Measurements from ENCODE around the gene SEM1. TPM values are rescaled to one million over a fixed set of nuclear protein-coding genes. Genes with fewer than 3 reads are reported as not detected.

The SEM1 gene
- total and polyA plus RNA-seq, 2 donors (not counting 3 experiments of a cell fraction or from before 2014, with no cell fraction given): 16.7 to 81.6 TPM

- H3K9ac ChIP-seq (replicated peaks; ENCODE audit: extremely low read depth, insufficient read depth, low read length): no peak overlapping the region
- peaks cover 2 to 3% of the 10 kb centered on the region in 2 experiments for H3K36me3 ChIP-seq (ENCODE audit: control insufficient read depth in 2 of 2, extremely low read depth in 1 of 2, insufficient read depth in 2 of 2, low read length in 2 of 2)
Measured at GRCh38 chr7:96707901-96708774, 1.5 kb downstream of the SEM1 start.

More at GRCh38 chr7:96707901-96708774, 1.5 kb downstream of the SEM1 start:
- CTCF ChIA-PET: interaction anchor here (1.5 kb wide), 1 partner anchor 619 kb away, joined by 3 read pairs; no protein-coding TSS in a partner anchor
- intact Hi-C loops (cut with micrococcal nuclease) (loop anchor here (2.0 to 10.0 kb wide), 5 partner anchors 49 to 793 kb away; partner anchors contain the start of gene SLC25A13), dilution Hi-C loops (cut with MboI; ENCODE audit: extremely low pct_ligation_motif_present, low sequenced_read_pairs) (no loop called here)
- peaks cover 15% of the 10 kb centered on the region for H3K4me1 ChIP-seq (ENCODE audit: control insufficient read depth, extremely low read depth, insufficient read depth, low read length)
- peaks cover 0 to under 1% of the 10 kb centered on the region in 2 experiments for H3K27me3 ChIP-seq (ENCODE audit: control insufficient read depth in 2 of 2, insufficient read depth in 2 of 2, low read length in 2 of 2)
- H3K4me3 ChIP-seq (replicated peaks in 1 of 3; ENCODE audit: insufficient read depth in 1 of 3, low read depth in 1 of 3, low read length in 3 of 3): peak overlapping the region in 1 of 3 experiments; percentile 98
- H4K20me1 ChIP-seq (replicated peaks; ENCODE audit: control insufficient read depth, extremely low read depth, insufficient read depth, low read length): peaks cover 6% of the 10 kb centered on the region
- peak overlapping the region; percentile 95 for H3K4me2 ChIP-seq (ENCODE audit: insufficient read depth, low read length)
- no peak for FAIRE-seq
- BruUV-seq (replicated peaks): no TSS peak
- no peak overlapping the region for H2AFZ ChIP-seq (ENCODE audit: low read depth, low read length)
- no peak overlapping the region for H3K27ac ChIP-seq (ENCODE audit: insufficient read depth, low read depth, low read length)
- no peak for DNase-seq (ENCODE audit: low read depth, low spot score)
- POLR2A ChIA-PET: interaction anchor here (1.4 kb wide), 1 partner anchor 33 kb away, joined by 3 read pairs; no protein-coding TSS in a partner anchor
- peaks cover 58% of the 10 kb centered on the region for H3K79me2 ChIP-seq (ENCODE audit: control insufficient read depth, insufficient read depth, low read length)
- H3K9me3 ChIP-seq (replicated peaks; ENCODE audit: control insufficient read depth, insufficient read depth, low read length): peaks cover 2% of the 10 kb centered on the region
- H3K9me1 ChIP-seq (replicated peaks; ENCODE audit: control insufficient read depth, extremely low read depth, insufficient read depth, low read length): no peaks in the 10 kb centered on the region
- TF ChIP-seq JUN (IDR thresholded peaks at IDR 0.05; ENCODE audit: borderline replicate concordance, insufficient read depth, insufficient read length, low read depth) (no peak), EZH2 (IDR thresholded peaks at IDR 0.05; ENCODE audit: borderline replicate concordance, low read depth, low read length, severe bottlenecking) (no peak), FOS (IDR thresholded peaks at IDR 0.05; ENCODE audit: borderline replicate concordance, insufficient read depth, low read length) (no peak), POLR2AphosphoS5 (IDR thresholded peaks at IDR 0.05; ENCODE audit: insufficient read depth, low read depth, low read length) (no peak), MYC (IDR thresholded peaks at IDR 0.05; ENCODE audit: low read depth, low read length) (no peak), CTCF (IDR thresholded peaks at IDR 0.05; ENCODE audit: extremely low read depth in 1 of 2, insufficient read depth in 1 of 2, low read depth in 1 of 2, low read length in 2 of 2) (no peak), POLR2A (IDR thresholded peaks at IDR 0.05; ENCODE audit: low read depth, low read length) (no peak), MAX (IDR thresholded peaks at IDR 0.05; ENCODE audit: insufficient read depth, insufficient read length) (no peak), GATA2 (IDR thresholded peaks at IDR 0.05; ENCODE audit: insufficient read depth, insufficient read length, low read depth, low read length) (no peak)
